HG02610 (cell line): ENCODE results near the gene PTPN20.

Experiments
- ATAC-seq: cut with Tn5 transposase; IDR thresholded peaks from one replicate; pipeline ENCODE4 v1.9.1; 2021; ENCODE audit warnings: mild to moderate bottlenecking, moderate library complexity; ENCODE audit not compliant: unreplicated experiment

PTPN20 gene

GRCh38 chr10:47031901-47032465 is 120.8 kb downstream of the PTPN20 start:
- no peak for ATAC-seq

GRCh38 chr10:47033081-47033480 is 121.9 kb downstream of the PTPN20 start:
- no peak for ATAC-seq

GRCh38 chr10:47033541-47034270 is 122.5 kb downstream of the PTPN20 start:
- no peak for ATAC-seq

- no peak for ATAC-seq
Measured at GRCh38 chr10:47034441-47035051, 123.3 kb downstream of the PTPN20 start.

- no peak for ATAC-seq
Measured at GRCh38 chr10:47035171-47035818, 124.1 kb downstream of the PTPN20 start.

- ATAC-seq, result no peak
Measured at GRCh38 chr10:47035819-47036337, 124.7 kb downstream of the PTPN20 start.

- ATAC-seq, result no peak
Measured at GRCh38 chr10:47036771-47037170, 125.5 kb downstream of the PTPN20 start.

GRCh38 chr10:47037654-47038425 is 126.6 kb downstream of the PTPN20 start:
- ATAC-seq, result no peak

- no peak for ATAC-seq
Measured at GRCh38 chr10:47038881-47039561, 127.8 kb downstream of the PTPN20 start.

- ATAC-seq, result no peak
Measured at GRCh38 chr10:47039562-47039913, 128.3 kb downstream of the PTPN20 start.

- no peak for ATAC-seq
Measured at GRCh38 chr10:47040041-47040491, 128.8 kb downstream of the PTPN20 start.

GRCh38 chr10:47040681-47041080 is 129.5 kb downstream of the PTPN20 start:
- no peak for ATAC-seq

GRCh38 chr10:47041396-47042198 is 130.4 kb downstream of the PTPN20 start:
- no peak for ATAC-seq

- no peak for ATAC-seq
Measured at GRCh38 chr10:47042199-47042473, 130.9 kb downstream of the PTPN20 start.

- no peak for ATAC-seq
Measured at GRCh38 chr10:47042780-47043750, 131.8 kb downstream of the PTPN20 start.

- ATAC-seq, result no peak
Measured at GRCh38 chr10:47043928-47044538, 132.8 kb downstream of the PTPN20 start.

GRCh38 chr10:47044741-47045140 is 133.5 kb downstream of the PTPN20 start:
- no peak for ATAC-seq

GRCh38 chr10:47045331-47045861 is 134.2 kb downstream of the PTPN20 start:
- no peak for ATAC-seq
